Measurements from ENCODE around the gene FDCSP. TPM values are rescaled to one million over a fixed set of nuclear protein-coding genes. Genes with fewer than 3 reads are reported as not detected.
"Not testable (repeated sequence)": the region's sequence is repeated elsewhere in the genome, so short reads cannot be mapped to it uniquely, and the experiment has no call there.

FDCSP gene
- total RNA-seq, 1 donor from 2014 or later = not detected

GRCh38 chr4:70239884-70240591 is 14.1 kb downstream of the FDCSP start:
- no peak for DNase-seq

GRCh38 chr4:70242297-70242696 is 16.4 kb downstream of the FDCSP start, which contains the start of gene CSN3:
Gene CSN3 (plus strand): TSS chr4:70242597. CDS start chr4:70244820, 2,223 bp downstream.
- not testable (repeated sequence) for DNase-seq

DNA sequence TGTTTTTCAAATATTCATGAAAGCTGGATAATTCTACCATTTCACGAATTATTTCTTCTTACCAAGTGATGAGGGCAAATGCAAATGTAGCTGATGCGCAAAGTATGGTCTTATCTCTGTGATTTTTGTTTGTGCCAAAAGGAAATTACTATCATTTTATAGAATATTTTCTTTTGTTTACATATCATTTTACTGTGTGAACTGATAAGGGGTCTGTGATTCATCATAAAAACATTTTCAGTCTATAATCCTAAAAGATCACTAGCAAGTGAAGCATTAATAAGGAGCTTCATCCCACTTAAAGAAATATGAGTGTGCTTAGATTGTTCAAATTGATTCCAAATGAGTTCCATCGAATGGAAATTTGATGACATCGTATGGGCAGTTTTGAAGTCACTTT is 17.2 kb downstream of the FDCSP start:
- DNase-seq = no peak

DNA sequence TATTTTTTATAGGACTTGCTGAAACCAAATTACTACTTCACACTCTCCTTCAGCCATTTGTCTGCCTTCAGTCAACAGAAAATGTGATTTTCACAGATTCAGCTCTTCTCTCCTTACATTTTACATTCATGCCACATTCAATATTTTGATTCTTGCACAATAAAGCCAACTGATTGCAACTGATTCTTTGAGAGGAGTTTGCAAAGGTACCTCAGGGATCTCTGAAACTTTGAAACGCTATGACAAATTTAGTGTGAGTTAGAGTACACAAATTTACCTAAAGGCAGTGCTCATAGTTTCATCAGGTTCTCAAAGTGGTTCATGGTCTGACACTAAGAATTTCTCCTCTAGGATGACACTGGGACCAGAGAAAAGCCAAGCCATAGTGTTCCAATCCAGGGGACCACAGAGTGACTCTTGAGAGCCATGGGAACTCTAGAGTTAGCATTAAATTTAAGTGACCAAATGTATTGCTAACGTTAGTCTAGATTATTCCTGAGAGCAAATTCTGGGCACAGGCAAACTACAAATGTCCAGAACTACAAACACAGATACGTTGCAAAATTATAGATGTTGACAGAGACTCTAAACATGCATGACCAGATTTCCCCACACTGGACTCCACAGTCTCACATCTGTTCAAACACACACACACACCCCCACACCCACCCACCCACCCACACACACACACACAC is 25.5 kb downstream of the FDCSP start:
- no peak for DNase-seq

DNA sequence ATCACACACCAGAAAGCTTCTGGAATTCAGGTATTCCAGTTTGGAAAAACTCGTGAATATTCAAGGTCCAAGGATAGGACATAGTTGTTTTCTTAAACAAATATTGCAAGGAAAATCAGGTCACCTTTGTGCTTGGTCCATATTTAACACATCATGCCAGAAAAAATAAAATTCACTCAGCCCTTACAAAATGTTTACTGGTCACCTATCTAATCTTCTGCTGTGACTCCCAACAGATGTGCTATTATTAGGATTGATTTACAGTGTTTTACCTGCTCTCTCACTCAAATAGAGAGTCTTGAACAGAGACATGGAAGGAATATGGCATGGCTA is 26.0 kb downstream of the FDCSP start:
- DNase-seq = no peak

DNA sequence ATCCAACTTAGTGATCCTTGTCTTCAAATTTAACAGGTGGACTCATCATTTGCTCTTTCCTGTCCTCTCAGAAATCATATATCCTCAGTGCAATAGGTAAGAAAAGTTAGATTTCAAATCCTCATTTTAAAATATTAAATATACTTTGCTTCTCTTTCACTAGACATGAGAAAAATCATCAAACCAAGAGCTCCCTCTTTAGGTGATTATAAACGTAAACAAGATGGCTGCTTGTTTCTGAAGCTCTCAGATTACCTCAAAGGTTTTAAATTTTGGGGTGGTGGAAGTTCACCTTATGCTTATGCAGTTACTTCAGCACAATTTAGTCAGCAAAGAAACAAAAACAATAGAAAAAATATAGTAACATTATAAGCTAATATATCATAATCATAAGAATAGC is 43.8 kb downstream of the FDCSP start:
- no peak for DNase-seq

GRCh38 chr4:70277121-70277520 is 51.2 kb downstream of the FDCSP start:
- DNase-seq = no peak

DNA sequence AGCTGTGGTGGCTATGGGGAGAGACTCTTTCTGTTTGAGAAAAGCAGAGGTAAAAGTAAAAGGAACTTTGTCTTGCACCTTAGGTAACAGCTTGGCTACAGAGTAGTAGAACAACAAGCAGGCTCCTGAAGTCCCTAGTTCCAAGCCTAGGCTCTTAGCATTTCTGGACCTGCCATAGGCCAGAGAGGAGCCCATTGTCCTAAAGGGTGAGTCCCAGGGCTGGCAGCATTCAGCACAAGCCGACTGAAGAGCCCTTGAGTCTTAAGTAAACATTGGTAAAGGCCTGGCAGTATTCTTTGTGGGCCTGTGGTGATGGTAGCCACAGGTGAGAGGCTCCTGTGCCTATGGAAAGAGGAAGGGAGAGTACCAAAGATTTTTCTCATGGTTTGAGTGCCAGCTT is 54.6 kb downstream of the FDCSP start:
- no peak for DNase-seq

Other genes starting within 250 kb of the FDCSP start
- not detected in 2 replicates for gene STATH, start 230.2 kb upstream of the FDCSP start, total RNA-seq
- gene HTN3, start 197.7 kb upstream of the FDCSP start, total RNA-seq = not detected in 2 replicates
- gene HTN1, start 175.7 kb upstream of the FDCSP start, total RNA-seq = not detected in 2 replicates
- not detected in 2 replicates for gene PRR27, start 71.9 kb upstream of the FDCSP start, total RNA-seq
- gene ODAM, start 30.4 kb upstream of the FDCSP start, total RNA-seq = not detected in 2 replicates
- not detected in 2 replicates for gene CSN3, start 16.5 kb downstream of the FDCSP start, total RNA-seq
- not detected in 2 replicates for gene CABS1, start 108.9 kb downstream of the FDCSP start, total RNA-seq
- gene SMR3A, start 134.6 kb downstream of the FDCSP start, total RNA-seq = not detected in 2 replicates
- gene SMR3B, start 157.0 kb downstream of the FDCSP start, total RNA-seq = not detected in 2 replicates
- not detected in 2 replicates for gene OPRPN, start 171.8 kb downstream of the FDCSP start, total RNA-seq
- not detected in 2 replicates for gene MUC7, start 246.1 kb downstream of the FDCSP start, total RNA-seq